Activated T-cell treated with anti-CD3 and anti-CD28 coated beads, Interleukin-2, amount 50 U/mL, for 4 hours (primary cell): ENCODE measurements around the gene PRKCQ. TPM values are rescaled to one million over a fixed set of nuclear protein-coding genes. Genes with fewer than 3 reads are reported as not detected.

Experiments
- ATAC-seq, 2 donors: fragments of 200-7000 bp; cut with Tn5 transposase; one replicate each; pipeline ENCODE4 v1.10.0; 2021
- DNase-seq: peaks from one replicate; pipeline ENCODE4 v3.0.0-alpha.2; 2020
- H3K27me3 Mint-ChIP-seq: one replicate; pipeline ENCODE4 v1.8.0; 2021; ENCODE audit warnings: low read depth, mixed read lengths
- H3K36me3 Mint-ChIP-seq: one replicate; pipeline ENCODE4 v1.8.0; 2022; ENCODE audit warnings: mixed read lengths; ENCODE audit not compliant: insufficient read depth
- H3K4me1 Mint-ChIP-seq: one replicate; pipeline ENCODE4 v1.8.0; 2021; ENCODE audit warnings: low read depth, mixed read lengths
- H3K4me3 Mint-ChIP-seq: one replicate; pipeline ENCODE4 v1.8.0; 2021; ENCODE audit warnings: mild to moderate bottlenecking, moderate library complexity, mixed read lengths
- H3K9me3 Mint-ChIP-seq: one replicate; pipeline ENCODE4 v1.8.0; 2021; ENCODE audit warnings: mixed read lengths
- total RNA-seq, 3 donors: library from RNA; stranded (reverse); gene quantifications; one replicate each; pipeline ENCODE4 v1.2.1, GENCODE V29; 2021

The PRKCQ gene
- total RNA-seq, 3 donors from 2014 or later: 21.4 to 26.2 (median 22.3) TPM

DNA sequence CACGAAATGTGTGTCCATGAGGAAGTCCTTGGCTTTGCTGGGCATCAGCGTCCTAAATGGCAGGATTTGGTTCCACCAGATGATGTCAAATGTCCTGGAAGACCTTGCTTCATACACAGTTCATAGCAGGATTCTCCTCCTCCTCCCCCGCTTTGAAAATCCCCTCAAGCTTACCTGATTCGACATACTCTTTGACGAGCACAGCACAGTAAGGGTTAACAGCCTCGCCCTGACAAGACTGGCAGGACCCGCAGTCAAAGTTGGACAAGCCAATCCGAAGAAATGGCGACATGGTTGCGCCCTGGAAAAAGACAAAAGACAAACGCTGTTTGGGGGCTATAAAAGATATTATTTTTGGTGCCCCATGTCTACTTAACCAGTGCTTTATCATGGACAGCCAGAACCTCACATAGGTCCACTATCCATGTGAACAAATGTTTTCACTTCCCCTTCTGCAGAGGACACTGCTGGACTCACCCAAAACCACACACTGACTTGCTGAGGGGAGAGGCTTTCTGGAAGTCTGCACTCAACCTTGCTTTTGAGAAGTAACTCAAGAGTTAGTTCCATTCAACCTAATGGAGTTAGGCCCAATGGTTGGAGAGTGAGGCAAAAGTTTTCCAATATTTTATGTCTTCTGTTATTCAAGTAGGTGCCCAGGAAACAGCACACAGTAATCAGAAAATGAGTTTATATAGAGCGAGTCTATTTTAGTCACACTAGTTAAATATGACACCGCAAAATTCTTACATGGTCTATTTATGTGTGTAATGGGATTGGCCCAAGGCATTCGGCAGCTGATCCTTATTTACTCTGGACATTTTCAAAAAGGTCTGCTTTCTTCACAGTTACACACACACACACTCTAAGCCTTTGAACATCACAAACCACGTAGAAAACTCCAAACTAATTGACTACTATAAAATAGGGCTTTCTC lies 65.0 kb downstream of the PRKCQ start:
- Mint-ChIP-seq H3K36me3 (peaks cover 38% of the 10 kb centered on the region), H3K9me3 (peaks cover 3% of the 10 kb centered on the region), H3K4me1 (peaks cover 84% of the 10 kb centered on the region), H3K27me3 (no peaks in the 10 kb centered on the region), H3K4me3 (no peak overlapping the region)
- no peak for ATAC-seq
- DNase-seq: no peak

- Mint-ChIP-seq H3K4me3 (no peak overlapping the region), H3K4me1 (peaks cover 75% of the 10 kb centered on the region), H3K36me3 (peaks cover 36% of the 10 kb centered on the region), H3K27me3 (no peaks in the 10 kb centered on the region), H3K9me3 (peaks cover 3% of the 10 kb centered on the region)
- DNase-seq: no peak
- ATAC-seq: no peak
Observed at GRCh38 chr10:6514180-6514579, 65.9 kb downstream of the PRKCQ start.

DNA sequence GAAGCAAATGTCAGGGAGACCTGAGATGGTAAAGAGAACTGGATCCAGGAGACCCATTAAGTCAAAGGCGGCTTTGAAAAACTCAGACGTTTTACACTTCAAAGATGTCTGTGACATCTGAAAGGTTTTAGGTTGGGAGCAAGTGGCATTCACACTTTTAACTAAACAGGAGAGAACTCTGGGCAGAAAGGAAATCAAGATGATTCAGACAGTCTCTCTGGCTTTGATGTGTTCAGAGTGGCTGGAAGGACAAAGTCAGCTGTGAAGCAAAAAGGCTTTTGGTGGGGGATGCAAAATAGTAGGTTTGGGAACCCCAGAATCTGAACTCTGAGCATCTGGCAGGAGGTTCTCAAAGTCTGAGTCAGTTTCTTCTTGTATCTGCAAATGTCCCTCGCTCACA lies 66.6 kb downstream of the PRKCQ start:
- Mint-ChIP-seq H3K4me1 (peaks cover 69% of the 10 kb centered on the region), H3K4me3 (peak overlapping the region; percentile 49), H3K27me3 (no peaks in the 10 kb centered on the region), H3K36me3 (peaks cover 40% of the 10 kb centered on the region), H3K9me3 (peaks cover 3% of the 10 kb centered on the region)
- ATAC-seq (peak; percentile 88 to 92), DNase-seq (peak; percentile 26)

GRCh38 chr10:6512182-6512581 lies 67.9 kb downstream of the PRKCQ start:
- Mint-ChIP-seq H3K4me1 (peaks cover 73% of the 10 kb centered on the region), H3K9me3 (peaks cover 3% of the 10 kb centered on the region), H3K36me3 (peaks cover 53% of the 10 kb centered on the region), H3K27me3 (no peaks in the 10 kb centered on the region), H3K4me3 (no peak overlapping the region)
- DNase-seq (no peak), ATAC-seq (no peak)

DNA sequence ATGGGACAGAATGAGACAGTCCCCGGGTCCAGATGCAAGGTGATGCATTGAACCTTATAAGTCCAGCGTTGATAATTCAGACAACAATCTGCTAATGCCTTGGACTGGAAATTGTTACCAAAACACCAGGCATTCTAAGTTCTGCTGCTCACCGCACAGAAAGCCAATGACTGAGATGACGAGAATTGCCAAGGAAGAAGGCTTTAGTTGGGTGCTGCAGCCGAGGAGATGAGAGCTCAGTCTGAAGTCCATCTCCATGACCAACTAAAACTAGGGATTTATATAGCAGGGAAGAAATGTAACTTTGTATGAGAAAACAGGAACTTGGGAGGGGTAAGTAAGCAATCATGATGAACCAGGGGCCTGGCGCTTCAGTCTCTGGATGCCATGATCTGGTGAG lies 68.7 kb downstream of the PRKCQ start:
- ATAC-seq: no peak
- Mint-ChIP-seq H3K9me3 (peaks cover 3% of the 10 kb centered on the region), H3K36me3 (peaks cover 55% of the 10 kb centered on the region), H3K4me3 (no peak overlapping the region), H3K4me1 (peaks cover 70% of the 10 kb centered on the region), H3K27me3 (no peaks in the 10 kb centered on the region)
- DNase-seq: no peak

DNA sequence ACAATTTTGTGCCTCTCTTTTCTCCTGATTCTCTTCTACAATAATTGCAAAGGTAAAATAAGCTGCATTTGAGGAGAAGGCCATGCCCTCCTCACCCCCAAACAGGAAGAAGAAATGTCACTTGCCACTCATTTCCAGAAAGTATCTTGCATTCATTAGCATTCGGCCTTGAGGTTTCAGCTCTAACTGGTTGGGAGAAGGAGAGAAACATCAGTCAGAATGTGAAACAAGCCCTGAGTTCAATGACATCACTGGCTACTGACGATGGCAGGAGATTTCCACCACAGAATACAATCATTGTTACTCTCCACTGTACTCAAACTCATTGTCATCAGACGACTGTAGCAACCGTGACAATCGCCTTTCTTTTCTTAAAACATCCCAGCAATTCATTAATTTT lies 72.8 kb downstream of the PRKCQ start:
- Mint-ChIP-seq H3K27me3 (no peaks in the 10 kb centered on the region), H3K36me3 (peaks cover 59% of the 10 kb centered on the region), H3K4me1 (peaks cover 63% of the 10 kb centered on the region), H3K9me3 (peaks cover 8% of the 10 kb centered on the region), H3K4me3 (peak overlapping the region; percentile 22)
- DNase-seq: no peak
- ATAC-seq: peak; percentile 86 to 92

DNA sequence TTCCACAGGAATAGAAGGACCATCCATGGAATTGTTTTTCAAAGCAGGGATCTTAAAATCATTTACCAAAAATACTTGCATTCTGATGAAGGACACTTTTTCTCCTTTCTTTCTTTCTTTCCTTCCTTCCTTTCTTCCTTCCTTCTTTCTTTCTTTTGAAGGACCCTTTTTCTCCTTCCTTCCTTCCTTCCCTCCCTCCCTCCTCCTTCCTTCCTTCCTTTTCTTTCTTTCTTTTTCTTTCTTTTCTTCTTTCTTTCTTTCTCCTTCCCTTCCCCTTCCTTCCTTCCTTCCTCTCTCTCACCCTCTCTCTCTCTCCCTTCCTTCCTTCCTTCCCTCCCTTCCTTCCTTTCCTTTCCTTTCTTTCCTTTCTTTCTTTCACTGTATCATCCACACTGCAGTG lies 74.8 kb downstream of the PRKCQ start:
- DNase-seq (no peak), ATAC-seq (no peak)
- Mint-ChIP-seq H3K36me3 (peaks cover 56% of the 10 kb centered on the region), H3K9me3 (peaks cover 5% of the 10 kb centered on the region), H3K4me3 (no peak overlapping the region), H3K27me3 (no peaks in the 10 kb centered on the region), H3K4me1 (peaks cover 63% of the 10 kb centered on the region)

GRCh38 chr10:6504296-6504695 lies 75.8 kb downstream of the PRKCQ start:
- ATAC-seq (peak; percentile 25 to 63), DNase-seq (no peak)
- Mint-ChIP-seq H3K9me3 (peaks cover 5% of the 10 kb centered on the region), H3K4me3 (no peak overlapping the region), H3K4me1 (peaks cover 67% of the 10 kb centered on the region), H3K36me3 (peaks cover 52% of the 10 kb centered on the region), H3K27me3 (no peaks in the 10 kb centered on the region)

DNA sequence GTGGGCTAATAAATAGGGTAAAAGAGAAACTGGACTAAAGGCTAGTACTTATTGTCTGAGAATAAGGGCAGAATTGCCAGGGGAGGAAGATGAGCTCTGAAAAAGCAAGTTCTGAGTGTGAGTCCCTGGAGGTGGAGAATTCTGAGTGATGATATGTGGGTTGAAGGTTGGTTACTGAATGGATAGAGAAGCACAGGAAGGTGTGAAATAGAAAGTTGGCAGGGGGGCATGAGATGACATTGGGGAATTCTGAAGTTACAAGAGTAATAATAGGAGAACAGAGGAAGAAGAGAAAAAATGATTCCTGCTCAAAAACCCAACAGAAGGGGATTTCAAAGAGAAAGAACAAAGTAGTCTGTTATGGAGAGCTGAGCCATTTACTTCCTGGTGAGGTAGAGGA lies 76.9 kb downstream of the PRKCQ start:
- peaks cover 5% of the 10 kb centered on the region for H3K9me3 Mint-ChIP-seq
- DNase-seq (no peak), ATAC-seq (peak; percentile 17 to 23)
- no peaks in the 10 kb centered on the region for H3K27me3 Mint-ChIP-seq
- H3K4me3 Mint-ChIP-seq: peak overlapping the region; percentile 20
- H3K36me3 Mint-ChIP-seq: peaks cover 56% of the 10 kb centered on the region
- peaks cover 73% of the 10 kb centered on the region for H3K4me1 Mint-ChIP-seq

GRCh38 chr10:6501931-6502330 lies 78.1 kb downstream of the PRKCQ start:
- H3K4me1 Mint-ChIP-seq: peaks cover 71% of the 10 kb centered on the region
- peaks cover 46% of the 10 kb centered on the region for H3K36me3 Mint-ChIP-seq
- peaks cover 5% of the 10 kb centered on the region for H3K9me3 Mint-ChIP-seq
- H3K4me3 Mint-ChIP-seq: no peak overlapping the region
- DNase-seq: no peak
- no peaks in the 10 kb centered on the region for H3K27me3 Mint-ChIP-seq
- ATAC-seq: no peak

DNA sequence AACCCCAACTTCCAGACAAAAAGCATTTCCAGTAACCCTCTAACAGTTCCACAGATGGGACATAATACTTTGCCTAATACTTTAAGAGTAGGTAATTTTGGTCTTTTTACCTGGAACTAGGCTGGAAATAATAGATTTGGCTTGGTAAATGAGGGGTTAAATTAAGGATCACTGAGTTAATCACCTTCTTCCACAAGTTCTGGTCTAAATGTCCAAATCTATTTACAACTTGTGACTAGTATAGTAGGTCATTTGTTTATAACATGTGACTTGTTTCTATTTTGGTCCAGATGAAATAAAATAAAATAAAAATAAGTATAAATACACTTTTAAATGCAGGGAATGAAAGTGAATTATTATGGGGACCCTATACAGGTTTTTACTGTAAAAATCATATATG lies 80.1 kb downstream of the PRKCQ start:
- H3K4me1 Mint-ChIP-seq: peaks cover 61% of the 10 kb centered on the region
- no peaks in the 10 kb centered on the region for H3K27me3 Mint-ChIP-seq
- H3K4me3 Mint-ChIP-seq: no peak overlapping the region
- H3K9me3 Mint-ChIP-seq: peaks cover 5% of the 10 kb centered on the region
- peaks cover 43% of the 10 kb centered on the region for H3K36me3 Mint-ChIP-seq
- no peak for ATAC-seq
- DNase-seq: no peak

GRCh38 chr10:6498771-6499170 lies 81.3 kb downstream of the PRKCQ start:
- DNase-seq (peak; percentile 22), ATAC-seq (peak; percentile 77 to 79)
- Mint-ChIP-seq H3K4me3 (peak overlapping the region; percentile 46), H3K9me3 (no peaks in the 10 kb centered on the region), H3K27me3 (no peaks in the 10 kb centered on the region), H3K36me3 (peaks cover 38% of the 10 kb centered on the region), H3K4me1 (peaks cover 53% of the 10 kb centered on the region)

GRCh38 chr10:6497620-6498019 lies 82.5 kb downstream of the PRKCQ start:
- Mint-ChIP-seq H3K36me3 (peaks cover 31% of the 10 kb centered on the region), H3K9me3 (no peaks in the 10 kb centered on the region), H3K4me3 (no peak overlapping the region), H3K4me1 (peaks cover 48% of the 10 kb centered on the region), H3K27me3 (no peaks in the 10 kb centered on the region)
- ATAC-seq (no peak), DNase-seq (no peak)

DNA sequence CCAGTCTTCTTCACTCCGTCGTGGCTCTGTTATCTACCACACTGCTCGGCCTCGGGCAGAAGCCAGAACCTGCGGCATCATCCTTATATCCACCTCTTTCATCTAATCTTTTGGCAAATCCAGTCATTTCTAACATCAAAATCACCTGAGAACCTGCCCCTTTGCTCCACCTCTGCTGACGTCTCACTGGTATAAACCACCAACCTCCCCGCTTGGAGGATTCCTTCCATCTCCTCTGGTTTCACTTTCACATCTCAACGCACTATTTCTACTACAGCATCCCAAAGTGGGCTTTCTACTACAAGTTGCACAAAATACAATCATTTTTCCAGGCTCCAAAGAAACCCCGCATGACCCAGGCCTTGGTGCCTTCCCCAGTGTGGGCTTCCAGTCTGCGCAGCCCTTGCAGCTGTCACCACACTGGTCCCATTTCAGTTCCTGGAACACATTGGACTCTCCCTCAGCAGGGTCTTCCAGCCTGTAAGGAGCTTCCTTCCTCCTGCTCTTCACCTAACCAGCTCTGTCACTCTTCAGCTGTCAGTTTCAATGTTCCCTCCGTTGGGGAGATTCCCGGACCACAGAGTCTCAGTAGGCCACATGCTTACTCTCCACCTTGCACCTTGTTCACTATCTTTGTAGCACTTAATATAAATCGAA lies 85.0 kb downstream of the PRKCQ start:
- ATAC-seq (peak; percentile 19 to 32), DNase-seq (peak; percentile 48)
- Mint-ChIP-seq H3K9me3 (no peaks in the 10 kb centered on the region), H3K4me3 (no peak overlapping the region), H3K27me3 (no peaks in the 10 kb centered on the region), H3K4me1 (peaks cover 51% of the 10 kb centered on the region), H3K36me3 (peaks cover 30% of the 10 kb centered on the region)

DNA sequence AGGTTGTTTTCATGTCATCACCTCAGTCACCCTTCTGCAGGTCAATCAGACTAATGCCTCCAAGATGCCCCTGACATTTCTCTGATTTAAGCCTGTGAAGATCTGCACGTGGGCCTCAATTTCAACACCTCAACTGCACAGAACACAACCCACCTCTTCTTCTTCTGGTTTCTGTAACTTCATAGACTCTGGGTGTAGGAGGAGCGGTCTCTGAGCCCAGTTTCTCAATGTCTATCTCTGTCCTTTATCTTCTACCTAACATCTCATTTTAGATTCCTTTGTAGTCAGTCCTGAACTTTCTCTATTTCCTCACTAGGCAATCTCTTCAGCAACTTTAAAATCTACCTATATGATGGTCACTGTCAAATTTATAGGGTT lies 85.6 kb downstream of the PRKCQ start:
- Mint-ChIP-seq H3K36me3 (peaks cover 35% of the 10 kb centered on the region), H3K27me3 (no peaks in the 10 kb centered on the region), H3K9me3 (no peaks in the 10 kb centered on the region), H3K4me1 (peaks cover 47% of the 10 kb centered on the region), H3K4me3 (no peak overlapping the region)
- peak in 1 of 2 donors; percentile 16 for ATAC-seq
- DNase-seq: no peak
